ENCODE results near the gene MT1M. TPM values are rescaled to one million over a fixed set of nuclear protein-coding genes. Genes with fewer than 3 reads are reported as not detected.
A peak's percentile ranks its signal among the peaks of the same experiment; 100 is the strongest.

The MT1M gene
- total RNA-seq, 1 donor from 2014 or later = 1.2 TPM

DNA sequence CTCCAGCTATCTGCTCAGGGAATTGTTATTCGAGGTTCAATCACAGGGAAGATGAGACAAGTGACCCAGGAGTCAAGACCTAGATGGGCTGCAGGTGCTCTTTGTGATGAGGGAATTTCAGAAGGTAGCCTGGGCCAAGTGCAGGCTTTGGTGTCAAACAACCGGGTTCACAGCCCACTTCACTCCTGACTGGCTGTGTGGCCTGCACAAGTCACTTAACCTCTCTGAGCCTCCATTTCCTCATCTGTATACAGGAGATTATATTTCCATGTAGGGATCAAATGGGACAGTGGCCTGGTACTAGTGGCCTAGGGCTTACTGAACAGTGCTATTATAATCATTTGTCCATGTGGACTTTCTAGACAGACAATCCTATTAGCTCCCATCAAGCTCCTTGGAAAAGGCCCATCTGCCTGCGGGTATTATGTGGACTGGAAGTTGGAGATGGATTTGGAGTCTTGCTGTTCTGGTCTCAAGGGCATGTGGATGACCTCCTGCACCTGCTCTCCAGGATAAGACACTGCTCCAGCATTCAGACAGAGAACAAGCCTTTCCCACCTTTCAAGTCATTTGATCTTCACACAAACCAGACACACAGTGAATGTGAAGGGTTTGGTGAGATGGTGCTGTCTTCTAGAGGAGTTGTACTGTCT lies 46.7 kb downstream of the MT1M start:
- TF ChIP-seq CTCF (IDR thresholded peaks at IDR 0.05) = no peak
- Mint-ChIP-seq H3K4me1 (ENCODE audit: unreplicated experiment) (peaks cover 32% of the 10 kb centered on the region), H3K36me3 (ENCODE audit: unreplicated experiment) (no peaks in the 10 kb centered on the region), H3K27ac (ENCODE audit: unreplicated experiment) (no peak overlapping the region), H3K27me3 (ENCODE audit: unreplicated experiment) (peaks cover 8% of the 10 kb centered on the region), H3K9me3 (ENCODE audit: unreplicated experiment) (no peaks in the 10 kb centered on the region), H3K4me3 (ENCODE audit: unreplicated experiment) (no peak overlapping the region)
- DNase-seq (ENCODE audit: extremely low spot score, unreplicated experiment) = no peak

GRCh38 chr16:56679818-56680217 lies 47.4 kb downstream of the MT1M start:
- TF ChIP-seq CTCF (IDR thresholded peaks at IDR 0.05) = no peak
- Mint-ChIP-seq H3K9me3 (ENCODE audit: unreplicated experiment) (no peaks in the 10 kb centered on the region), H3K4me1 (ENCODE audit: unreplicated experiment) (peaks cover 36% of the 10 kb centered on the region), H3K36me3 (ENCODE audit: unreplicated experiment) (no peaks in the 10 kb centered on the region), H3K27ac (ENCODE audit: unreplicated experiment) (no peak overlapping the region), H3K4me3 (ENCODE audit: unreplicated experiment) (no peak overlapping the region), H3K27me3 (ENCODE audit: unreplicated experiment) (peaks cover 8% of the 10 kb centered on the region)
- DNase-seq (ENCODE audit: extremely low spot score, unreplicated experiment) = no peak

DNA sequence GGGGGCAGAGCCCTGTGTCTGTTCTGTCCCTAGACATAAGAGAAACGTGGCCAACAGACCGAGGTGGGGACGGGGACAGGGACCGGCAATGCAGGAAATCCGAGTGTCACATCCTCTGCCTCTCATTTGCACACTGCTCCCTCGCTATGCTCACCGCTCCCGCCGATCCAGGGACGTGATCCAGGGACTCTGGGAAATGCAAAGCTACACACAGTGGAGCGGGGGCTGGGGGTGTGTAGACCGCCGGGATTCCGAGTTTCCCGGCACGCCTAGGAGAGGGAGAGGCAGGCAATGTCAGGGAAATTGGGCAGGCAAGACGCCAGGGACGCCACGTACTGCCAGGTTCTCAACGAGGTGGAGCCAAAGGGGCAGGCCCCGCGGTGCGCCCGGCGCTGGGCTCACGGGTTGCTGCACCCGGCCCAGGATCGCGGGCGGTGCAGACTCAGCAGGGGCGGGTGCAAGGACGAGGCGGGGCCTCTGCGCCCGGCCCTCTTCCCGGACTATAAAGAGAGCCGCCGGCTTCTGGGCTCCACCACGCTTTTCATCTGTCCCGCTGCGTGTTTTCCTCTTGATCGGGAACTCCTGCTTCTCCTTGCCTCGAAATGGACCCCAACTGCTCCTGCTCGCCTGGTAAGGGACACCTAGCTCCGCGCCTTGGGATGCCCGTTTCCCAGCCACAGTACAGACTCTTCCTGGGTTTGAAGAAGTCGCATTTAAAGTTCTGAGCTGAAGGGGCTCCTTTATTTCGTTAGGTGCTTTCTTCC lies 49.7 kb downstream of the MT1M start, which contains the start of gene MT1X:
TSS of gene MT1X (plus strand) at position 532 of the 764 bp plus-strand sequence. CDS start at position 603, 71 bp downstream.
- peak within 1 kb of the TSS; percentile 82 for H3K27ac Mint-ChIP-seq (ENCODE audit: unreplicated experiment)
- H3K4me3 Mint-ChIP-seq (ENCODE audit: unreplicated experiment) = peak within 1 kb of the TSS; percentile 88
- H3K36me3 Mint-ChIP-seq (ENCODE audit: unreplicated experiment) = peaks cover 5% of the 10 kb centered on the region
- peak; percentile 90 for DNase-seq (ENCODE audit: extremely low spot score, unreplicated experiment)
- no peak for TF ChIP-seq CTCF (IDR thresholded peaks at IDR 0.05)
- H3K27me3 Mint-ChIP-seq (ENCODE audit: unreplicated experiment) = no peaks in the 10 kb centered on the region
- H3K9me3 Mint-ChIP-seq (ENCODE audit: unreplicated experiment) = peaks cover 5% of the 10 kb centered on the region
- peaks cover 28% of the 10 kb centered on the region for H3K4me1 Mint-ChIP-seq (ENCODE audit: unreplicated experiment)

DNA sequence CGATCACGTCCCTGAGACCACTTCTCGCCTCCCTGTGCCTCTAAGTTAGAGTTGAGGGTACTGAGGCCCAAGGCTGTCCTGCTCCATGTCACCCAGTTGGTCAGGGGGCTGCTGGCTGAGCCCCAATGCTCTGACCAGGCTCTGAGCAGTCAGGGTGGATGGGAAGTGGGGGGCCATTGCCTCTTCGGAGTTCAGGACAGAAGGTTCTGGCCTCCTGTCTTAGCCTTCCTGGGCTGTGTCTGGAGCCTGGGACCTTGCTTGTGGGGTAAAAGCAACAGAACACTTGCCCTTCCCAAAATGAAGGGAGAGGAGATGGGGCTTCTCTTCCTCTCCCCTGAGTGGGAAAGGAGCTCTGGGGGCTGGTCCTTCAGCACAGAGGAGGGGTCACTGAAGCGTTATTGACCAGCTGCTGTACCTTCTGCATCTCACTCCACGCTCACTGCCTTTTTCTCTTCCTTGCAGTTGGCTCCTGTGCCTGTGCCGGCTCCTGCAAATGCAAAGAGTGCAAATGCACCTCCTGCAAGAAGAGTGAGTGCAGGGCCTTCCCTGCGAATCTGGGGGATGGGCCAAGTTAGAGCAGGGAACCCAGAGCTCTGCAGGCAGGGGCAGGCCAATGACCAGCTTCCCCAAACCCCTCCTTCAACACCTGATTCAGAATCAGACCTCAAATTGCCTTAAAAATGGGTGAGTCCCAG lies 50.4 kb downstream of the MT1M start:
- no peak for DNase-seq (ENCODE audit: extremely low spot score, unreplicated experiment)
- peak overlapping the region; percentile 88 for H3K4me3 Mint-ChIP-seq (ENCODE audit: unreplicated experiment)
- H3K27me3 Mint-ChIP-seq (ENCODE audit: unreplicated experiment) = no peaks in the 10 kb centered on the region
- H3K27ac Mint-ChIP-seq (ENCODE audit: unreplicated experiment) = peak overlapping the region; percentile 54
- no peak for TF ChIP-seq CTCF (IDR thresholded peaks at IDR 0.05)
- peaks cover 8% of the 10 kb centered on the region for H3K9me3 Mint-ChIP-seq (ENCODE audit: unreplicated experiment)
- peaks cover 28% of the 10 kb centered on the region for H3K4me1 Mint-ChIP-seq (ENCODE audit: unreplicated experiment)
- peaks cover 6% of the 10 kb centered on the region for H3K36me3 Mint-ChIP-seq (ENCODE audit: unreplicated experiment)

Other genes starting within 250 kb of the MT1M start
- gene AMFR, start 207.1 kb upstream of the MT1M start, total RNA-seq = 117 and 136 TPM in 2 replicates
- 103 and 105 TPM in 2 replicates for gene NUDT21, start 181.3 kb upstream of the MT1M start, total RNA-seq
- gene OGFOD1, start 181.1 kb upstream of the MT1M start, total RNA-seq = 46.3 and 50.6 TPM in 2 replicates
- 58.7 and 66.0 TPM in 2 replicates for gene BBS2, start 112.6 kb upstream of the MT1M start, total RNA-seq
- gene MT4, start 67.6 kb upstream of the MT1M start, total RNA-seq = not detected in 2 replicates
- gene MT3, start 43.1 kb upstream of the MT1M start, total RNA-seq = not detected in 2 replicates
- gene MT2A, start 24.1 kb upstream of the MT1M start, total RNA-seq = 384 and 419 TPM in 2 replicates
- 37.5 and 43.6 TPM in 2 replicates for gene MT1E, start 6.9 kb upstream of the MT1M start, total RNA-seq
- not detected in 2 replicates for gene MT1A, start 6.0 kb downstream of the MT1M start, total RNA-seq
- gene MT1B, start 19.2 kb downstream of the MT1M start, total RNA-seq = not detected in 2 replicates
- gene MT1F, start 25.3 kb downstream of the MT1M start, total RNA-seq = 12.7 and 14.9 TPM in 2 replicates
- not detected in 2 replicates for gene MT1G, start 35.4 kb downstream of the MT1M start, total RNA-seq
- gene MT1H, start 37.2 kb downstream of the MT1M start, total RNA-seq = not detected in 2 replicates
- gene MT1X, start 49.8 kb downstream of the MT1M start, total RNA-seq = 63.8 and 67.5 TPM in 2 replicates
- gene NUP93, start 97.5 kb downstream of the MT1M start, total RNA-seq = 81.7 and 85.1 TPM in 2 replicates
- not detected in 2 replicates for gene SLC12A3, start 232.5 kb downstream of the MT1M start, total RNA-seq

All from osteocyte (in vitro differentiated cells).